NCI-H1436 (cell line): ENCODE measurements around the gene TM9SF3.

ENCODE experiments used
- DNase-seq: peaks from one replicate; lab custom pipeline; 2025; lab: John Stamatoyannopoulos, UW

Gene TM9SF3

DNA sequence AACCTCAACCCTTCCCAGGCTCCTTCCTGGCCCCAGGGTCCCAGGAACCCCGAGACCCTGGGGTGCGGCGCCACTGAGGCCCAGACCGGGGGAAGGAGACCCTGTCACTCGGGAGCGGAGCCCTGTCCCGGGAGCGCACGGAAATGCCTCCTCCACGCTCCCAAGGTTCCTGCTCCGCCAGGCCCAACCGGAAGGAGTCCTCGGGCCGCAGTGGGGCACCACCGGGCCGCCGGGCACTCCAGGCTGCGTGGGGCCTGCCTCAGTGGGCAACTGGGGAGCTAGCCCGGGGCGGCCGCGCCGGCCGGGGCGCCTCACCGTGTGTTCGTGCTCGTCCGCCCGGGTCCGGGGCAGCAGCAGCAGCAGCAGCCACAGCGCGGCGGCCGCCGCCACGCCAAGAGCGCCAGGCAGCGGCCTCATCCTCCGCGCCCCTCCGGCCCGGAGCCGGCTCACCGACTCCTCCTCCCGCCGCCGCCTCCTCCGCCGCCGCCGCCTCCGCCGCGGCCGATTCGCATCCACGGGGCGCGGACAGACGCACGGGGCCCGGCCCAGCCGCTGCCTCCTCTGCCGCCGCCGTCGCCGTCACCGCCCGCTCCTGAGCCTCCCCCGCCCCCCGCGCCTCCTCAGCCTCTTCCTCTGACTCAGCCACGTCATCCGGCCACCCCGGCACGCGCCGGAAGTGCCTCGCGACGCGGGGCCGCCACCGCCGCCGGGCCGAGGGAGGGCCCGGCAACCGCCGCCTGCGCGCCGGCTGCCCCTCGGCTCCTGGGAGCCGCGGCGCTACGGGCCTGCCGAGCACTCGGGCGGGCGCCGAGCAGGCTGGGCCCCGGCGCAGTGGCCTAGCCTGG is at the start of gene TM9SF3:
TSS of gene TM9SF3 (minus strand) at position 594 of the 845 bp plus-strand sequence. CDS start at position 417, 177 bp downstream.
- peak; percentile 79 for DNase-seq

DNA sequence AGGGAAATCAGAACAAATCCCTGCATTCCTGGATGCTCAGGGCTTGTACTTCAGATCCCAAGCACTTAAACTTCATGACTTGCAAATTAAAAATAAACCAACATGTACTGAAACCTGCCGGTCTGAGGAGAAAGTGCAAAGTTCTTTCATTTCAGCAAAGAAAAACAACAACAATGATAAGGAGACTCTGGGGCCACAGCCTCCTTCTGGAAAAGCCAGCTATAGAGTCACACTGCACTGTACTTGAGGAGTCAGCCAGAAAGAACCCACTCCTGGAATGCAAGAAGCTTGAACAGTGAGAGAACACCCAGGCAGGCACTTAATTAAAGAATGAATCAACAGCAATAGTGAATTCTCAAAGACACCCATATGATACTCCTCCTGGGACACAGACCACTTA is 49.7 kb upstream of the TM9SF3 start:
- DNase-seq: no peak

DNA sequence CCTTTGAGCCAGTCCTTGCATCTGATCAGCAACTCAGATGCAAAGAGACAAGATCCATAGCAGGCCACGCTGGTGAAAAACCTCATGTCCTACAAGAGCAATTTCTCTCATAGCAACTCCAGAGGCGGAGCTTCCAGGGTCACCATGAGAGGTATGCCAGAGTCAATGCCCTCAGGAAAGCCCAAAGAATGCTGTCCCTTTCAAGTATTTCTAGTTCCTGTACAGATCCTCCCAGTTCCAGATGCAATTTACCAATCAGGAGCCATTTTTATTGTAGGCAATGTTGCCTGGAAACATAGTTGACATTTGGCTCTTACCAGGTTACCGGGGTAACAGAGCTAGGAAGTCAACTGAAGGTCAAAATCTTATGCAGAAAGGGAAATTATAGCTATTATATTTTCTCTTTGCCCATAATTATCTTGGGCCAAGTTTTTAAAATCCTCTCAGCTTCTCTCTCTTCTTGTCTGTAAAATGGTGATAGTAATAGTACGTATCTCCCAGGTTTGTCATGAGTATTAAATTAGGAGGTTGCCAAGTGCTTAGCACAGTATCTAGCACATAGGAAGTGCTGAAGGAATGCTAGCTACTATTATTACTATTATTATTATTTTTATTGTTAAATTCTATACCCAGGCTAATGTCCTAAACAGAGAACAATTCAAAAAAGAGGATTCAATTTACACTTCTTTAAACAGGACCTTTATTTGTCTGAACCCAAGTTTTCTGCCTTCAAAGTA is 46.3 kb upstream of the TM9SF3 start:
- DNase-seq: peak; percentile 28

DNA sequence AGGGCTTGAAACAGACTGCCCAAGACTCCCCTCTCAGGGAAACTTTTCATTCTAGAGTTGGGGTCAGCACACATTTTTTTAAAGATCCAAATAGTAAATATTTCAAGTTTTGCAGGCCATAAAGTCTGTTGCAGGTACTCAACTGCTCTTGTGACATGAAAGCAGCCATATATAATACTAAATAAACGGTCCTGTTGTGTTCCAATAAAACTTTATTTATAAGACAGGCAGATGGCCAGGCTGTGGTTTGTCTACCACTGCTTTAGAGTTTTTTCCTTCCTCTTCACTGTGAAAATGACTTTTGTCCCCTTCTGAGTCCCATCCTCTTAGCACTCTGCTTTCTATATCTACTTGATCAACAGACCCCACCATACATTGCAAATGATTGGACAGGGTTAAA is 40.5 kb upstream of the TM9SF3 start:
- DNase-seq: no peak

DNA sequence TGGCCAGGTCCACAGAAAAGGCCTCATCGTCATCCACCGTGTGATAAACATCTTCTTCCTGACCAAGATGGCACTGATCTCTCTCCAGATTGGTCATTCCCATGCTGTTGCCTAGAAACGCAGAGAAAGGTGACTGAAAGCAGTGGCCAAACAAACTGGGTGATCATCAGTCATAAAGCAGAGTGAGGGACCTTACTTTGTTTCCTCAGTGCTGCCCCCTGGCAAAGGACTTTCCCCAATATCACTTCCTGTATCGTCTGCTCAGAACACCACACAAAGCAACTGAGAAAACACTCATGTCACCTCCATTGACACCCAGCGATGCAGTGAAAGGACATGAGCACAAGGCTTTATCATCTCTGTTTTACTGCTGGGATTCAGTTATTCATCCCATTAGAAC is 40.0 kb upstream of the TM9SF3 start:
- DNase-seq: no peak

GRCh38 chr10:96625173-96625572 is 38.4 kb upstream of the TM9SF3 start:
- no peak for DNase-seq

- no peak for DNase-seq
Observed at GRCh38 chr10:96622013-96622787, 35.4 kb upstream of the TM9SF3 start.

GRCh38 chr10:96619796-96620773 is 33.3 kb upstream of the TM9SF3 start:
- no peak for DNase-seq

GRCh38 chr10:96619120-96619519 is 32.3 kb upstream of the TM9SF3 start:
- DNase-seq: no peak

- DNase-seq: no peak
Observed at GRCh38 chr10:96618653-96619052, 31.8 kb upstream of the TM9SF3 start.

GRCh38 chr10:96616961-96617360 is 30.1 kb upstream of the TM9SF3 start:
- DNase-seq: no peak

DNA sequence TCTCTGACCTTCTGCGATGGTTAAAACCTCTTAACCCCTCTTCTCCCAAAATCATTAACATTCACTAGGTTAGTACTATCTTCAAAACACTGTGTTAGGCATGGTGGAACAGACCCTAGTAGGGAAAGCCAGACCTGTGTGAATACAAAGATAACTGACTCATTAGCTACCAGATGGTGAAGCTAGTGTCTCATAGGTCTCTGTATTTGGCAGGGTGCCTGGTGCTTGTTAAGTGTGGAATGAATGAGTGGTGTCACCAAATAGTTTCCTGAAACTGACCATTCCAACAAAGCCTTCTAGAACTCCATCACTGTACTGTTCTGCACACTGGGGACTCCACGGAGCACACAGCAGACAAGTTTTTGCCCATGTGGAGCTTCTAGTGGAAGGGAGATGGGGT is 27.7 kb upstream of the TM9SF3 start:
- no peak for DNase-seq

- DNase-seq: no peak
Observed at GRCh38 chr10:96613576-96613975, 26.8 kb upstream of the TM9SF3 start.

- no peak for DNase-seq
Observed at GRCh38 chr10:96612055-96612830, 25.4 kb upstream of the TM9SF3 start.

- no peak for DNase-seq
Observed at GRCh38 chr10:96610817-96611216, 24.0 kb upstream of the TM9SF3 start.

DNA sequence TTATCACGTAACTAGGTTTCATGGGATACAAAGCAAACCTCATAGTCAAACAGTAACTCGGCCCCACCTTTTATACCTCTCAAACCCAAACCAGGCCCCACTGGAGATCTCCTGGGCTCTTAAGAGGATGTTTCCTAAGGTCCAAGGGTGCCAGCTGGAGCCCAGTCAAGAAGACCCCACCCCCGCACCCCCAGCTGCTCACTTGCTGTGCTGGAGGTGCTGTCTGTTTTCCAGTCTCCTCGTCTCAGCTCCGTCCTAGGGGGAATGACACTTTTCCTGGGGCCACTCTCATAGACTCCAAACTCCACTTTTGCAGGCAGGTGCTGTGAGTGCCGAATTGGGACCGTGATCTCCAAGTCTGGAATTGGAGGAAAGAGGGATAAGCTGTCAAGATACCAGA is 22.7 kb upstream of the TM9SF3 start:
- DNase-seq: no peak

- DNase-seq: no peak
Observed at GRCh38 chr10:96608805-96609204, 22.0 kb upstream of the TM9SF3 start.

GRCh38 chr10:96608262-96608661 is 21.4 kb upstream of the TM9SF3 start:
- no peak for DNase-seq

DNA sequence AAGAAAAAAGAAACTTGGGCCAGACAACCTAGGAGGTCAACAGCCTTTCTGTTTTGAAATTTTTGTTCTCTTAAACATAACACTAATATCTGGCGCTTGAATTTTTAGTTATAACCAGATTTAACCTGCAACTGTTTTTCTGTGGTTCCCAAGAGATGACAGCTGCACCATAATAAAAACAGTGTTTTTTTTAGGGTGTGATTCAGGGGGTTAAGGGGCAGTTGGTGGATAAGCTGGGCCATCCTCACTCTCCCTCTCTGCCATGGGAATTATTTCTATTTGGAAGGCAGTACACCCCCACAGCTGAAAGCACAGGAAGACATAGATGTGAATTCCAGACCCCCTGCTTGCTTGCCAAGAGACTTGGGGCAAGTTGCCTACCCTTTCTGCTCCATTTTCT is 20.1 kb upstream of the TM9SF3 start:
- no peak for DNase-seq

DNA sequence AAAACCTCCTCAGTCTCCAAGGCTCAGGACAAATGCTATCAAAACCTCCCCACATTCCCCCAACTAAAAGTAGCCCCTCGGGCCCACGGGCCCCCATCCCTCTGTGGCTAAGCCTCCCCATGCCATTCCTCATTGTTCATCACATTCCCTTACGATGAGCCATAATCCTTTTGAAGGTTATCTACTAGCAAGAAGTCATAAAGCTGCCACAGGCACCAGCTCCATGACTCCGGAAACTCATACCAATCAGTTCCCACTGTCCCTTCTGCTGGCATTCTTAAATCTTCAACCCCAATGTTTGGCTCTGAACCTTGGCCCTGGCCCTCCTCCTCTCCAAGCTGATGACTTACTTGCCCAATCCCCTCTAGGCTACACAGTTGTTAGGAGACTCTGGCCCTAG is 19.4 kb upstream of the TM9SF3 start:
- DNase-seq: no peak

GRCh38 chr10:96600337-96600736 is 13.5 kb upstream of the TM9SF3 start:
- DNase-seq: no peak
